GM10248 (cell line): Measurements from ENCODE around the gene OST4.

Source experiments
- CTCF ChIA-PET: fragments of 300-600 bp; sonication (Branson Sonifier 250); formaldehyde crosslinking; extraction: SDS; loops from one replicate; lab custom pipeline; 2021; ENCODE audit warnings: antibody characterized with exemption; lab: Yijun Ruan, JAX
- POLR2A ChIA-PET: fragments of 350-650 bp; sonication (Branson Sonifier 250); formaldehyde crosslinking; extraction: SDS; loops from one replicate; lab custom pipeline; 2020; ENCODE audit warnings: antibody characterized with exemption; lab: Yijun Ruan, JAX
- DNase-seq: peaks from one replicate; pipeline ENCODE4 v3.0.0; 2012; ENCODE audit errors: extremely low spot score
- TF ChIP-seq, protein P1 (sequence below): IDR thresholded peaks from 2 replicates; pipeline ENCODE4 v1.5.1; 2012; ENCODE audit warnings: mild to moderate bottlenecking, low read depth; ENCODE audit errors: extremely low read depth, missing control alignments, control extremely low read depth

The OST4 gene

DNA sequence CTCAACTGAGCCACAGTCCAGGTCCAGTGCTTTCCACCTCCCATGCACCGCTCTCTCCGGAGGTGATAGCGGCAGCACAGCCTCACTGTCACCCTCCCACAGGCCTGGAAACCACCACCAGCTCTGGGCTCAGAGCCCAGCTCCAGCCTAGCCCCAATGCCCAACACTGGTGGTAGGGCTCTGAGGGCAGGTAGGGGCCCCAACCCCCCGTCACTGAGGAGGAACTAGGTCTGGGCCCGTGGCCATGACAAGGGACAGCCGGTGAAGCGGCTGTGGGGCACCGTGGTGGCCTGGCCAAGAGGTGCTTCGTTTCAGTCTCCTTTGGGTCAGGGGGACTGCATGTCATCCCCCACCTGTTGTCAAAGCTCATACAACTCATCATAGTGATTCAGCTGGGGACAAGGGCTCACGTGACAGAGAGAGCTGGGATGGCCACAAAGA lies 44.2 kb downstream of the OST4 start:
- POLR2A ChIA-PET: interaction anchor here (0.6 to 1.3 kb wide), 2 partner anchors 11 to 34 kb away, joined by 4 to 6 read pairs; no protein-coding TSS in a partner anchor
- no peak for DNase-seq

DNA sequence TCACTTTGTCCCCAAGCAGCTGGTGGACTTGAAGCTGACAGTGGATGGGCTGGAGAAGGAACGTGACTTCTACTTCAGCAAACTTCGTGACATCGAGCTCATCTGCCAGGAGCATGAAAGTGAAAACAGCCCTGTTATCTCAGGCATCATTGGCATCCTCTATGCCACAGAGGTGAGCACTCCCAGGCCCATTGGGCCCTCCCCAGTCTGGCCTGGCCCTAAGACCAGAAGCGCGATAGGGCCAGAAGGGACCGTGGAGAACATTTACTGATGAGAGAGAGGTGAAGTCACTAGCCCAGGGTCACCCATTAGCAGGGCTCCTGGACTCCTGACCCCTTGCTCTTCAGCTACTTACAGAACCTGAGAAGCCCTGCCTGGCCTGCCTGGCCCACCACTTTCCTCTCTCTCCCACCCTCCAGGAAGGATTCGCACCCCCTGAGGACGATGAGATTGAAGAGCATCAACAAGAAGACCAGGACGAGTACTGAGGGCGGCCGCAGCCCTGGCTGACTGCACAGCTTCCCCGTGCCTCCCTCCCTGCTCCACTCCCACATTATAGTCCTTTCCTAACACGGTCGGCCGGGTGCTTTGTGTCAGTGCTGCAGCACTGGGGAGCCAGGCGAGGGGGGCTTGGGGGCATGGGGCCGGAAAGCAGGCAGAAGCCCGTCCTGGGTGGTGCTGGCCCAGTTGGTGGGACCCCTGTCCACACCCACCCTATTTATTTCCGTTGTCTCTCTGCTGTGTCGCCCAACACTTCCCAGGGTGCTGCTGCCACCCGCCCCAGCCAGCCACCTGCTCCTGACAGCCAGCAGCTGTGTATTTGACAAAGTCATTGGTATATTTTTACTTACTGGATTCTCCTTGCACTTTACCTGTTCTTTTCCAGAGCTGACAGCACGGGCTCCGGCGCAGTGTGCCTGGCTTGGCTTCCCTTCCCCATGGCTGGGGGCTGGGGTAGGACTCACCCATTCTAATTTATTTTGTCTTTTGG lies 45.3 kb downstream of the OST4 start:
- no peak for DNase-seq
- ChIA-PET CTCF (interaction anchor here (1.4 to 3.6 kb wide), 5 partner anchors 10 to 277 kb away, joined by 3 to 18 read pairs (median 6); no protein-coding TSS in a partner anchor), POLR2A (interaction anchor here (0.6 to 1.3 kb wide), 2 partner anchors 12 to 35 kb away, joined by 4 to 6 read pairs; no protein-coding TSS in a partner anchor)
- TF ChIP-seq, protein P1, sequence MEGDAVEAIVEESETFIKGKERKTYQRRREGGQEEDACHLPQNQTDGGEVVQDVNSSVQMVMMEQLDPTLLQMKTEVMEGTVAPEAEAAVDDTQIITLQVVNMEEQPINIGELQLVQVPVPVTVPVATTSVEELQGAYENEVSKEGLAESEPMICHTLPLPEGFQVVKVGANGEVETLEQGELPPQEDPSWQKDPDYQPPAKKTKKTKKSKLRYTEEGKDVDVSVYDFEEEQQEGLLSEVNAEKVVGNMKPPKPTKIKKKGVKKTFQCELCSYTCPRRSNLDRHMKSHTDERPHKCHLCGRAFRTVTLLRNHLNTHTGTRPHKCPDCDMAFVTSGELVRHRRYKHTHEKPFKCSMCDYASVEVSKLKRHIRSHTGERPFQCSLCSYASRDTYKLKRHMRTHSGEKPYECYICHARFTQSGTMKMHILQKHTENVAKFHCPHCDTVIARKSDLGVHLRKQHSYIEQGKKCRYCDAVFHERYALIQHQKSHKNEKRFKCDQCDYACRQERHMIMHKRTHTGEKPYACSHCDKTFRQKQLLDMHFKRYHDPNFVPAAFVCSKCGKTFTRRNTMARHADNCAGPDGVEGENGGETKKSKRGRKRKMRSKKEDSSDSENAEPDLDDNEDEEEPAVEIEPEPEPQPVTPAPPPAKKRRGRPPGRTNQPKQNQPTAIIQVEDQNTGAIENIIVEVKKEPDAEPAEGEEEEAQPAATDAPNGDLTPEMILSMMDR: no peak

More for the DNA sequence above, 44.2 kb downstream of the OST4 start:
- CTCF ChIA-PET: interaction anchor here (3.4 to 3.6 kb wide), 2 partner anchors 11 to 65 kb away, joined by 16 to 18 read pairs; no protein-coding TSS in a partner anchor
- TF ChIP-seq, protein P1: no peak

DNA sequence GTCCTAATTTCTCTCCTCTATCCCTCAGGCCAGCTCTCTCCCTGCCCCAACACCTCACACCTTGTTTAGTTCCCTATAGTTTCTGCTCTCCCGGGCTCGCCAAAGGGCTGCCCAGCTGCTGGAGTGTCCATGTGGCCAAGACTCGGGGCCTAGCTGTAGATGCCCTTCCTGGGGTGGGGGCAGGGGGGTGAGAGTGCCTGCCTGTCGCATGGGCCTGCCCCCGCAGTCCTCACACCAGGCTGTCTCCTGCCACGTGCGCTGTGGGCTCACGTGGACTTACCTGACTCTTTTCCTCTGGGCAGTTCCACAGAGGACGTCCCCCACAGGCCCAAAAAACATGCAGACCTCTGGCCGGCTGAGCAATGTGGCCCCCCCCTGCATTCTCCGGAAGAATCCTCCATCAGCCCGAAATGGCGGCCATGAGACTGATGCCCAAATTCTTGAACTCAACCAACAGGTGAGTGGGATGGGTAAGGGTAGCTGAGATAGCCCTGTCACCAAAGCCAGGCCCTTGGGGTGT lies 46.1 kb downstream of the OST4 start:
- TF ChIP-seq, protein P1: no peak
- POLR2A ChIA-PET: no interaction called here

DNA sequence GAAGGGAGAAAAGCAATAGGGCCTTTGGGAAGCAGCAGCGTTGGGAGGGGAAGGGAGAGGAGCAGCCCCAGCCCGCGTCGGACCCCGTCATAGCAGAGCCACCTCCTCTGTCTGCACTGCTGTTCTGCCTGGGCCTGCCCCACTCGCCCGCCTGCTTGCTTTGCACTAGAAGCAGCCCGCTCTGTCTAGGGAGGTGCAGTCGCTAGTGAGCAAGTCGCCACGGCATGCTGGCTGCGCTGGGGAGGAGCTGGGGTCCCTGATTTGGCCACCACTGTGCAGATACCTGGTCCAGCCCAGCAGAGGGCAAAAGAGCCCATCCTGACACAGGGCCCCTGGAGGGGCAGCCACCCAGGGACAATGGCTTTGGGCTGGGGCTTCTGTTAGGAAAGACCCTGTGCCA lies 46.6 kb downstream of the OST4 start:
- TF ChIP-seq, protein P1: no peak
- ChIA-PET CTCF (interaction anchor here (0.7 to 3.6 kb wide), 5 partner anchors 8 to 255 kb away, joined by 3 to 18 read pairs (median 6); no protein-coding TSS in a partner anchor), POLR2A (no interaction called here)
- no peak for DNase-seq

More for the DNA sequence above, 46.1 kb downstream of the OST4 start:
- CTCF ChIA-PET: interaction anchor here (0.7 to 3.6 kb wide), 6 partner anchors 9 to 278 kb away, joined by 3 to 18 read pairs (median 6); no protein-coding TSS in a partner anchor
- no peak for DNase-seq

DNA sequence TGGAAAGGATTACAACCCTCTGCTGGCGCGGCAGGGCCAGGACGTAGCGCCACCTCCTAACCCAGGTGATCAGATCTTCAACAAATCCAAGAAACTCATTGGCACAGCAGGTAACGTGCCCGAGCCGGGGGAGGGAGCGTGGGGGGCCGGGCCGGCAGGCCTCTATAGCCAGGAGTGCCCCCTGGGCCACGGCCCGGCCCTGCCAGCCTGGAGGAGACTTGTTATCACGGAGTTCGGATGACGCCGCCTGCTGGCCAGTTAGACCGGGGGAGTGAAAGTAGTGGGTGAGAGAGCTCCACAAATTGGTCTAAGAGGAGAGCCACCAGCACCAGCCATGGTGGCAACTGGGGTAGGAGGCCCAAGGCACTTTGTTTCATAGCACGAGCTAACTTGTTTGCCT lies 47.3 kb downstream of the OST4 start:
- POLR2A ChIA-PET: no interaction called here
- TF ChIP-seq, protein P1: no peak
- CTCF ChIA-PET: interaction anchor here (1.5 to 3.6 kb wide), 5 partner anchors 8 to 62 kb away, joined by 3 to 18 read pairs (median 6); no protein-coding TSS in a partner anchor
- no peak for DNase-seq

DNA sequence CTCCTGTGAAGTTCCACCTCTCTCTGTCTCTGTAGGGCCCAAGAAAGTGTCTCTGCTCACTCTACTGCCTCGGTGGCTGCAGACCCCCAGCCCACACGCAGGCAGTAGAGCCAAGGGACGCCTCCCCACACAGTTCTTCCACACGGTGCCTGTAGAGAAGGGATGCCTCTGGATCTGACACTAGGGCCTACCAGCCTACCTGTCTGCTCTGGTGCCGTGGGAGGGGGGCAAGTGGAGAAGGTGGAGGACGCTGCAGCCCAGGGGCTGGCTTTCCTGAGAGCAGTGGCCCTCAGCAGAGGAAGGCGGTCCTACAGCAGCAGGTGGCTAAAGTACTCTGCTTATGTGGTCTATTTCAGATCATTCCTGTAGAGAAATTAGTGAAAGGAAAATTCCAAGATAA lies 47.7 kb downstream of the OST4 start:
- CTCF ChIA-PET: interaction anchor here (1.5 to 3.4 kb wide), 3 partner anchors 20 to 62 kb away, joined by 3 to 16 read pairs (median 4); no protein-coding TSS in a partner anchor
- TF ChIP-seq, protein P1: no peak
- DNase-seq: no peak
- POLR2A ChIA-PET: no interaction called here
